DOHH2 (cell line): Measurements from ENCODE around the gene SLC25A6.

Experiments
- H3F3A ChIP-seq: fragments of 200-600 bp; sonication (generic), shearing (Covaris generic); 2 replicates; pipeline ENCODE4 v1.6.0; 2016; ENCODE audit warnings: antibody characterized with exemption, mild to moderate bottlenecking; ENCODE audit not compliant: control insufficient read depth, insufficient read depth
- H3K27ac ChIP-seq: fragments of 200-600 bp; sonication (generic); 2 replicates; pipeline ENCODE4 v1.5.1; 2014; ENCODE audit warnings: low read depth, mild to moderate bottlenecking, low read length, moderate library complexity
- H3K27me3 ChIP-seq: fragments of 200-600 bp; sonication (generic); 2 replicates; pipeline ENCODE4 v1.6.1; 2014; ENCODE audit warnings: mild to moderate bottlenecking, low read length, mixed read lengths; ENCODE audit not compliant: control insufficient read depth
- H3K36me3 ChIP-seq: fragments of 200-600 bp; sonication (generic); 2 replicates; pipeline ENCODE4 v1.6.1; 2014; ENCODE audit warnings: mild to moderate bottlenecking, low read length, moderate library complexity, mixed read lengths; ENCODE audit not compliant: control insufficient read depth
- H3K4me1 ChIP-seq: fragments of 200-600 bp; sonication (generic); 2 replicates; pipeline ENCODE4 v1.6.1; 2014; ENCODE audit warnings: mild to moderate bottlenecking, low read length, mixed read lengths; ENCODE audit not compliant: control insufficient read depth
- H3K4me2 ChIP-seq: fragments of 200-600 bp; sonication (generic); 2 replicates; pipeline ENCODE4 v1.6.0; 2014; ENCODE audit warnings: mild to moderate bottlenecking, low read length, moderate library complexity
- H3K4me3 ChIP-seq: fragments of 200-600 bp; sonication (generic); 2 replicates; pipeline ENCODE4 v1.5.1; 2014; ENCODE audit warnings: mild to moderate bottlenecking, low read length, mixed read lengths
- H3K79me2 ChIP-seq: fragments of 200-600 bp; sonication (generic); 2 replicates; pipeline ENCODE4 v1.6.1; 2014; ENCODE audit warnings: mild to moderate bottlenecking, low read length, mixed read lengths; ENCODE audit not compliant: control insufficient read depth
- H3K9me2 ChIP-seq: fragments of 200-600 bp; sonication (generic); replicated peaks from 2 replicates; pipeline ENCODE4 v1.6.1; 2014; ENCODE audit warnings: mild to moderate bottlenecking, low read length, mixed read lengths; ENCODE audit not compliant: control insufficient read depth
- H3K9me3 ChIP-seq: fragments of 200-600 bp; sonication (generic); 2 replicates; pipeline ENCODE4 v1.6.1; 2014; ENCODE audit warnings: antibody characterized with exemption, low read length, mixed read lengths; ENCODE audit not compliant: control insufficient read depth, insufficient read depth
- H4K20me1 ChIP-seq: fragments of 200-600 bp; sonication (generic); 2 replicates; pipeline ENCODE4 v1.6.0; 2014; ENCODE audit warnings: low read depth, mild to moderate bottlenecking, antibody characterized with exemption, low read length, moderate library complexity; ENCODE audit not compliant: control insufficient read depth, insufficient read depth
- EZH2phosphoT487 ChIP-seq: fragments of 200-600 bp; sonication (generic); IDR thresholded peaks from 2 replicates; pipeline ENCODE4 v1.6.1; 2017; ENCODE audit warnings: borderline replicate concordance, mild to moderate bottlenecking, antibody characterized with exemption, low read length, moderate library complexity, mixed read lengths
- TF ChIP-seq, protein P1 (sequence below): fragments of 200-600 bp; sonication (generic); IDR thresholded peaks from one replicate; pipeline ENCODE4 v1.5.1; 2014; ENCODE audit warnings: antibody characterized with exemption, mild to moderate bottlenecking, low read depth, low read length; ENCODE audit not compliant: poor library complexity, severe bottlenecking

SLC25A6 gene

GRCh38 chrX:1417921-1418771 is 26.2 kb upstream of the SLC25A6 start:
- no peaks in the 10 kb centered on the region for H3K27me3 ChIP-seq
- H3K27ac ChIP-seq, result no peak overlapping the region
- TF ChIP-seq EZH2phosphoT487, result no peak
- peaks cover 8% of the 10 kb centered on the region for H3F3A ChIP-seq
- peaks cover 4% of the 10 kb centered on the region; the same call in 1 of the 2 replicates for H3K4me1 ChIP-seq
- no peaks in the 10 kb centered on the region for H3K79me2 ChIP-seq
- no peak overlapping the region for H3K4me3 ChIP-seq
- H3K9me2 ChIP-seq, result no peaks in the 10 kb centered on the region
- no peaks in the 10 kb centered on the region for H4K20me1 ChIP-seq
- H3K4me2 ChIP-seq, result no peak overlapping the region
- H3K36me3 ChIP-seq, result peaks cover 63% of the 10 kb centered on the region
- H3K9me3 ChIP-seq, result no peaks in the 10 kb centered on the region

- Histone ChIP-seq H3K9me2 (no peaks in the 10 kb centered on the region), H3K4me2 (no peak overlapping the region), H3K79me2 (no peaks in the 10 kb centered on the region), H4K20me1 (no peaks in the 10 kb centered on the region), H3K4me1 (peaks cover 4% of the 10 kb centered on the region; the same call in 1 of the 2 replicates), H3K9me3 (no peaks in the 10 kb centered on the region), H3K27ac (no peak overlapping the region), H3K27me3 (no peaks in the 10 kb centered on the region), H3K36me3 (peaks cover 65% of the 10 kb centered on the region), H3F3A (peaks cover 8% of the 10 kb centered on the region), H3K4me3 (no peak overlapping the region)
- no peak for TF ChIP-seq EZH2phosphoT487
- TF ChIP-seq, protein P1, sequence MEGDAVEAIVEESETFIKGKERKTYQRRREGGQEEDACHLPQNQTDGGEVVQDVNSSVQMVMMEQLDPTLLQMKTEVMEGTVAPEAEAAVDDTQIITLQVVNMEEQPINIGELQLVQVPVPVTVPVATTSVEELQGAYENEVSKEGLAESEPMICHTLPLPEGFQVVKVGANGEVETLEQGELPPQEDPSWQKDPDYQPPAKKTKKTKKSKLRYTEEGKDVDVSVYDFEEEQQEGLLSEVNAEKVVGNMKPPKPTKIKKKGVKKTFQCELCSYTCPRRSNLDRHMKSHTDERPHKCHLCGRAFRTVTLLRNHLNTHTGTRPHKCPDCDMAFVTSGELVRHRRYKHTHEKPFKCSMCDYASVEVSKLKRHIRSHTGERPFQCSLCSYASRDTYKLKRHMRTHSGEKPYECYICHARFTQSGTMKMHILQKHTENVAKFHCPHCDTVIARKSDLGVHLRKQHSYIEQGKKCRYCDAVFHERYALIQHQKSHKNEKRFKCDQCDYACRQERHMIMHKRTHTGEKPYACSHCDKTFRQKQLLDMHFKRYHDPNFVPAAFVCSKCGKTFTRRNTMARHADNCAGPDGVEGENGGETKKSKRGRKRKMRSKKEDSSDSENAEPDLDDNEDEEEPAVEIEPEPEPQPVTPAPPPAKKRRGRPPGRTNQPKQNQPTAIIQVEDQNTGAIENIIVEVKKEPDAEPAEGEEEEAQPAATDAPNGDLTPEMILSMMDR, result no peak
Measured at GRCh38 chrX:1416965-1417760, 25.2 kb upstream of the SLC25A6 start.

GRCh38 chrX:1416327-1416784 is 24.4 kb upstream of the SLC25A6 start:
- no peak overlapping the region for H3K27ac ChIP-seq
- no peak for TF ChIP-seq EZH2phosphoT487
- TF ChIP-seq, protein P1, result no peak
- H3K9me2 ChIP-seq, result no peaks in the 10 kb centered on the region
- no peak overlapping the region for H3K4me2 ChIP-seq
- no peaks in the 10 kb centered on the region for H3K9me3 ChIP-seq
- no peaks in the 10 kb centered on the region for H3K27me3 ChIP-seq
- peaks cover 7% of the 10 kb centered on the region for H3F3A ChIP-seq
- H3K4me1 ChIP-seq, result peaks cover 5% of the 10 kb centered on the region
- no peaks in the 10 kb centered on the region for H3K79me2 ChIP-seq
- H3K4me3 ChIP-seq, result no peak overlapping the region
- H3K36me3 ChIP-seq, result peaks cover 63% of the 10 kb centered on the region
- H4K20me1 ChIP-seq, result no peaks in the 10 kb centered on the region
